Activated naive CD8-positive, alpha-beta T cell treated with anti-CD3 and anti-CD28 coated beads, Interleukin-2, amount 50 U/mL, for 16 hours (primary cell): ENCODE data around the gene NCBP2.
A peak's percentile ranks its signal among the peaks of the same experiment; 100 is the strongest.

ENCODE experiments used
- DNase-seq: peaks from one replicate; pipeline ENCODE4 v3.0.0-alpha.2; 2020; ENCODE audit warnings: low read depth, low spot score

NCBP2 gene

DNA sequence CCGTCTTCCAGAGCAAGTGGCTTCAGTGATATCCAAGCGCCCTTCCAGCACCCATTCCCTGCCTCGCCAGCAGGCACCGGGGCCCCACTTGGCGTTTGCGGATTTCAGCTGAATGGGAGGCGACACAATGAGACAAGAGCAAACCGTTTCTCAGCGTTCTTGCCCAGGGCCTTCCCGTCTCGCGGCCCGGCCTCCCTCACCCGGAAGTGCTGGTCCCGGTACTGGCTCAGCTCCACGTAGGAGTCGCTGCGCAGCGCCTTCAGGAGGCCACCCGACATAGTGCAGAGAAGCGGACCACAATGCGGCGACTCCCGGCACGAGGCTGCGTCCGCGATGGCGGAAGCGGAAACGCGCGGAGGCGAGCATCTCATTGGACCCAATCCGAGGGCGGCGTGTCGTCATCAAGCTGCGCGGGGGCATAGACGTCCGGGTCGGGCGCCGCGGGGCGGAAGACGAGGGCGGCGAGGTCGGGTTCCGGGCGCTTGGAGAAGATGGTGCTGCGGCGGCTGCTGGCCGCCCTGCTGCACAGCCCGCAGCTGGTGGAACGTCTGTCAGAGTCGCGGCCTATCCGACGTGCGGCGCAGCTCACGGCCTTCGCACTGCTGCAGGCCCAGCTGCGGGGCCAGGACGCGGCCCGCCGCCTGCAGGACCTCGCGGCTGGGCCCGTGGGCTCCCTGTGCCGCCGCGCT is at the start of gene NCBP2:
Gene NCBP2, minus strand, starts transcription at position 303 of the 689 bp plus-strand sequence. Its CDS starts 25 bp downstream, at position 278.
- peak; percentile 99 for DNase-seq

DNA sequence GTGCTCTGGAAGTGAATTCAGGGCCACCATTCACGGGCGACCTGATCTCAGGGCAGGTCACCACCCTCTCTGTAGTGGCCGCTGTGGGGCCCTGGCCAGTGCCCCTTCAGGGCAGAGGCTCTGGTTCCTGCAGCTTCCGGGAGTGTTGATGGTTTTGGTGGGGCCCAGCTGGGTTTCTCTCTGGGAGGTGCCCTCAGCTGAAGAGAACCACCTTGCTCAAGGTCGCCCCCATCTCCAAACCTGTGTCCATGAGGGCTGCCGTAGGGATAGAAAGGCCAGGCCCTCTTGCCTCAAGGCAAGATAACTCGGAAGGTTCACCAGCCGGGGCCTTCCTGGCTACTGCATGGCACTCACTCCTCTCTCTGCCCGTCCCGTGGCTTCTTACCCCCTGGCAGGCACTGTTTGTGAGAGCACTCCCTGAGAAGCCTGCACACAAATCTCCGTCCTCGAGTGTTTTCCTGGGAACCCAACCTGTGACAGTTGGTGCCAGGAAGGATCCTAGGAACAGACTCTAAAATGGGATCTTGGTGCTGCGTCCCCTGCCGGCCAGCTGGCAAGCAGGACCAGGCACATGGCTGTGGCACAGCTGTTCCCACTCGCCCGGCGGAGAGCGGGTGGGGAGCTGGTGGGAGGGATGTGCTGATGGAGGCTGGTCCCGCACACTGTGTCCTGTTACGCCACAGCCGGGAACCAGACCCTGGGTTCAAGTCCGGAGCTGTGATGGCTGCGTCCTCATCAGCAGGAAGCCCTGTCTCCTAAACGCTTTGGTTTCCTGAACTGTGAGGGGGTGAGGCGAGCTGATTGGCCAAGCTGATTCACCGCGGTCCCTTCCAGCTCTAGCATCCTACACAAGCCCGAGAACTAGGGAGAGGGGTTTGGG is 49.5 kb upstream of the NCBP2 start:
- DNase-seq: no peak

DNA sequence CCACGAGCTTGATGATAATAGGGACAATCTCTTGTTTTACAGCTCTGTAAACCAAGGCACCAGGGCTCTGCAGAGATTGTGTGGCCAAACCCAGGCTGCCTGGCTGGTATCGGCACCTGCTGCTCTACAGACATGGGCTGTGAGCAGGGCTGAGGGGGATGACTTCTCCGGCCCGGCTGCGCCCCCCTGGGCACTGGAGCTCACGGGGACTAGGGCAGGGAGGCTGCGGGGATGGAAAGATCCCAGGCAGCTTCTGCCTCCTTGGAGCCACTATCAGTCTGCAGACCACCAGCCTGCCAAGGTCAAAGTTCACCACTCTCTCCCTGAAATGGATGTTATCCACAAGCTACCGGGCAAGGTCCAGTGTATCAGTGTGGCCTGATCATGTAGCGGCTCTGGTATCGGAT is 48.3 kb upstream of the NCBP2 start:
- no peak for DNase-seq

DNA sequence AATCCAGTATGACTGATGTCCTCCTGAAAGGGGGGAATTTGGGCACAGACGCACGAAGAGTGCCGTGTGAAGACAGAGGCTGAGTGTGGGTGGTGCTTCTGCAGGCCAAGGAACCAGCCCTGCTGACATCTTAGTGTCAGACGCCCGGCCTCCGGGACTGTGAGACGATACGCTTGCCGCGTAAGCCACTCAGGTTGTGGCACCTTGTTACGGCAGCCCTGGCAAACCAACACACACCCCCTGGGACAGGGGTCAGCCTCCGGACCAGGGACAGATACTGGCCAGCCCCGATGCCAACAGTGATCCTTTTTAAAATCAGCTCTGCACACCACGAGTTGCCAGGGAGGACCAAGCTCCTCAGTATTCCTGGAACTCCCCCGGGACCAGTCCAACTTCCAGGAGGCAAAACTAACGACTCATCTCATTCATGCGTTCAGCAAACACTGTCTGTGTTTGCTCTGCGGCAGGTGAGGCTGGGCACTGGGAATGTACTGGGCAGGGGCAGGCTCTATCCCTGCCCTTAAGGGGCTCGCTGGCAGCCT is 47.5 kb upstream of the NCBP2 start:
- no peak for DNase-seq

DNA sequence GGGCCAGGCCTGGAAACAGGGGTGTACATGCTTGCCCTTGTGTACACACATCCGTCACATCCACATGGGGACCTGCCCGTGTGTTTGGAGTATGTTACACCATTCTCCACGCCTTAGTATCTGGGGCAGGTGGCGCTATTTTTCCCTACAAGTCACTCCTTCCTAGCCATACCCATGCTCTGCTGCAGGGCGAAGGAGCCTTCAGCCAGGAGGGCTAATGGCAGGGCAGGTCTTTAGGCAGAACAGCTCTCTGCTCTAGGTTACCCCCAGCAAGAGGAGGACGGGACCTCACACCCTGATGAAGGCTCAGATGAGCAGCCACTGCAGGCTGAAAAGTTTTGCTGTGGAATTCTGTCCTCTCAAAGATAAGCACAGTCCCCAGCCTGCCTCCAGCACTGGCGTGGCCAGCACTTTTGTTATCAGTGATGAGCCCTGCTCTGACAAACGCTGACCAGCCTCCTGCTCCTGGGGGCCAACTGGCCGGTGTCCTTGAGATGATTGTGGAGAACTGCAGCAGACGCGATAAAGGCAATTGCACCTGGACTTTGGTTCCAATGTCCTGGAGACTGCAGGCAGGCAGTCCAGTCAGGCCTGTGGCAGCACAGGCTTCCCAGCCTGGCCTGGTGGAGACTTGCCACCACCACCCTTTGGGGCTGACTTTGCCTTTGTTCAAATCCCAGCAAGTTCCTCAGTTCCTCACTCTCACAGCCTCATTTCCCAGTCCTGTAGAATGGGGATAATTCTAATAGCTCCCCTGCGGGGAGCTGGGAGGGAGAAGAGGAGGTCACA is 46.1 kb upstream of the NCBP2 start:
- no peak for DNase-seq

DNA sequence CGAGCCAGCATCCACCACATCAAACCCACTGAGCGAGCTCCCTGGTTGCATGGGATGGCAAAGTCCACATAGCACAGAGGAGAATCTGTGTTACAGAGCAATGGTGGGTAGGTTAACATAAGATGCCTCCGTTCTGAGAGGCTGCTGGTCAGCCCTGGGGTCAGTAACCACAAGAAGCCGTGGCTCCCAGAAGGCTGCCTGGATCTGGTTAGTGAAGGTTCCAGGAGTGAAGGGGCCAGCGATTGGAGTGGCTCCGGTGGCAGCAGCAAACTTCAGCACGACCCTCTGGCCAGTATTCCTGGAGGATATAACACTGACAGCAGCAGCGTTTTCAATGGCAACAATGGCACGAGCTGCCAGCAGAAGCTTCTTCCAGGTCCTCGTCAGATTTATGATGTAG is 44.7 kb upstream of the NCBP2 start:
- DNase-seq: no peak

DNA sequence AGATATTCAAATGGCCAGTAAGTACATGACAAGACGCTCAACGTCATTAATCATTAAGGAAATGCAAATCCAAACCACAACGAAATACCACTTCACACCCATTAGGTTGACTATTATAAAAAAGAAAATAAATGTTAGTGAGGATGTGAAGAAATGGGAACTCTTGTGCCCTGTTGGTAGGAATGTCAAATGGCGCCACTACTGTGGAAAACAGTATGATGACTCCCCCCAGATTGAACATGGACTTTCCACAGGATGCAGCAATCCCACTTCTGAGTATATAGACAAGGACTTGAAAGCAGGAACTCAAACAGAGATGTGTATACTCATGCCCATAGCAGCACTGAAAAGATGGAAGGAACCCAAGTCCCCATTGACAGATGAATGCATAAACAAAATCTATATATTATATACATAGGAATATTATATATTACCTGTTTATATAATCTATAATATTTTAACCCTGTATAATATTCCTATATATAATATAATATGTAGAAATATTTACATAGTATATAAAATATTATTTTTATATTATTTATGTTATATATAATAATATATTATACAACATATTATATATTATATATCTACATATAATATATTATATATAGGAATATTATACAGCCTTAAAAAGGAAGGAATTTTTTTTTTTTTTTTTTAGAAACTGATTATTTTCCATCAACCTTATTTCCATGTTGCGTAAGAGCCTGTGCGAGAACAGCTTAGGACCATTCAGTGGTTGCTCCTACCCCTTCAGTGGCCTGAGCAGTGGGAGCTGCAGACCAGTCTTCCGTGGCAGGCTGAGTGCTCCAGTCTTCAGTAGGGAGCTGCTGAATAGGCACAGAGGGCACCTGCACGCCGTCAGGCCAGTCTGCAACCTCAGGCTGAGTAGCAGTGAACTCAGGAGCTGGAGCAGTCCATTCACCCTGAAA is 43.9 kb upstream of the NCBP2 start:
- DNase-seq: no peak

DNA sequence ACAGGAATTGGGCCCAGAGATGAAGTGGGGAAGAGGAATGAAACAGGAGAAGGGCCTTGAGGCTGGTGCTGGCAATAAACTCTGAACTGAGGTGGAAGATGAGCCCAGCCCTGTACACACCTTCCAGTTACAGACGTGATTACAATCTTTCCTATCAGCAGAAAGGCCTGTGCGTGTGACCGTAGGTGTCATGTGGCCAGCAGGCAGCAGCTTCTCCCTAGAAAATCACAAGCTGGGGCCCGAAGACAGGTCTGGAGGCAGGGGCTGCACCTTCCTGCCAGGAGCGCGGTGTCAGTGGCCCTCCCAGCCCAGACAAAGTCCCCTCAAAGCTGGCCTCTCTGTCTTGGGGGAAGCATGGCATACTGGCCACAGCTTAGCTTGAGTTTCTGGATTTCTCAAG is 43.0 kb upstream of the NCBP2 start:
- DNase-seq: no peak

DNA sequence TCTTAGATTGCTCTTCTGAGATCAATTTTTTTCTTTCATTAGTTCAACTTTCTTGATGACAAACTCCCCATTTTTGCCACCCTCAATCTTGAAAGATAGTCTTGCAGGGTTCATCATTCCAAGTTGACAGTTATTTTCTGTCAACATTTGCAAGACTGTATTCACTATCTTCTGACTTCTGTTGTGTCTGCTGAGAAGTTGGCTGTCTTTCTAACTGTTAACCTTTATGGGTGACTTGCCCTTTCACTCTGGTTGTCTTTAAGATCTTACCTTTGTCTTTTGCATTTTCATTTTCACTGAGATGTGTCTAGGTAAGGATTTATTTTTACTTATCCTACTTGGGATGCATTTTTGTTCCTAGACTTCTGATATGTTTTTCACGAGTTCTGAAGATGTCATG is 40.9 kb upstream of the NCBP2 start:
- no peak for DNase-seq

DNA sequence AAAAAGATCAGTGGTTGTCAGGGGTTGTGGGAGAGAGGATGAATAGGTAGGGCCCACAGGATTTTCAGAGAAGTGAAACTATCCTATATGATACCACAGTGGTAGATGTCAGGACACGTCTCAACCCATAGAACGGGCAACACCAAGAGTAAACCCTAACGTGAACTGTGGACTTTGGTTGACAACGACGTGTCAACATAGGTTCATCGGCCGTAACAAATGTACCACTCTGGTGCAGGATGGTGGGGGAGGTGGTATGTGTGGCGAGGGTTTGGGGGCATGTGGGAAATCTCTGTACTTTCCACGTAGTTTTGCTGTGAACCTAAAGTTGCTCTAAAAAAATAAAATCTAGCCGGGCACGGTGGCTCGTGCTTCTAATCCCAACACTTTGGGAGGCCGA is 39.3 kb upstream of the NCBP2 start:
- DNase-seq: no peak

DNA sequence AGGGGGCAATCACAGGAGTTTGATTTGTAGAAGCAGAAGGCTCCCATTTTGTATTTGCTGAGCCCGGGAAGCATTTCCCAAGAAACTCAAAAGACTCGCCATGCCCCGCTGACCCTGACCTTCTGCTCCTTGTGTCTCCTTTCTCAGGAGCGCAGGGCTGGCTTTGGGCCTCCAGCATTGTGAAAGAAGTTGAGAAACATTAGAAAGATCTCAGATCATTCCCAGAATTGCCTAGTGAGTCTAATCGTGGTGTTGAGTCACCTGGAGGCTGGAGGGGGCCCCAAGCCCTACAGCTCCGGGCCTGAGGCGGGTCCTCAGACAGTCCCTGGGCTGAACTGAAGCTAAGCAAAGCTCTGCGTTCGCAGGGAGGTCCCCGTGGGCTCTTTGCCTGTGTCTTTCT is 37.2 kb upstream of the NCBP2 start:
- no peak for DNase-seq

DNA sequence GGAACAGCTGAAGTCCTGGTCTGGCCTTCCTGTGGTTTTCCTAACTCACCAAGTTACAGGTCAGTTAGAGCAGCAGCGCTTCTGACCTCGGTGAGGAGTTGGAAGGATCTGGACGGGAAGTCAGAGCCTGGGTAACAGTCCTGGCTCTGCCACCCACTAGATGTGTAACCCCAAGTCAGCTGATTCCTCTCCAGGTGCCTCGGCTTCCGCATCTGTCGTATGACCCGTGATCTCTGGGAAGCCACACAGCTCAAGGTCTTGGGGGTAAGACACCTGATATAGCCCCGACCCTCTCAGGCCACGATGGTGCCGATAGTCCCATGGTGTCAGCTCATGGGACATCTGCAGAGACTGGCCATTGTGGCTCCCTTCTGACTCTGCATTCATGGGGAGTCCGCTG is 34.6 kb upstream of the NCBP2 start:
- no peak for DNase-seq

DNA sequence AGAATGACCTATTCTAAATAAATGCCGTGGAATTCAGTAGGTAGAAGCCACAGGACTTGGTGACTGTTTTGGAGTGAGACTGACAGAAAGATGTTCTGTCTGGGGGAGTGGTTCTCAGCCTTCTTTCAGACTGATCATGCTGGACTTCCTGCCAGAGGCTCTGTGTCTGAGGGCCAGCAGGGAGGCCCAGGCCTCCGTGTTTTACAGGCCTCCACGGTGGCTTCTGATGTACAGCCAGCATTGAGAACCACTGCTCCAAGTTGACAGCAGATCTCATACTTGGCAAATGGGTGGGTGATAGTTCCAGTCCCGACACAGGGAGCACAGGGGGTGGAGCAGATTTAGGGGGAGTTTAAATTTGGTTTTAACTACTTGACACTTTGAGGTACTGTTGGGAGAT is 33.0 kb upstream of the NCBP2 start:
- DNase-seq: no peak

DNA sequence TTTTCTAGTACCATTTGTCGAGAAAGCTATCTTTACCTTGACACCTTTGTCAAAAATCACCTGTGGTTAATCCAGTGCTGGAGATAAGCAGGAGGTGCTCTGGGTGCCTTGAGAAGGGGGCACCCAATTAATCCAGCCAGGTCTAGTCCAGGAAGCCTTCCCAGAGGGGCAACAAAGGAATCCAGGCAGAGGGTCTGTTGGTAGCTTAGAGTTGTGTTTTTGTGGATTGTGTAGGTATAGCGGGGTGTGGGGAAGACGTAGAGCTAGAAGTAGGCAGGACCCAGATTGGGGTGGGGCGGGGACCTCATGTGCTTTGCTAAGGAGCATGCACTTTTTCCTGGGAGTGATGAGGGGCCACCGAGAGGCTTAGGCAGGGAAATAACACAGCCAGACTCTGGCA is 32.3 kb upstream of the NCBP2 start:
- DNase-seq: no peak

DNA sequence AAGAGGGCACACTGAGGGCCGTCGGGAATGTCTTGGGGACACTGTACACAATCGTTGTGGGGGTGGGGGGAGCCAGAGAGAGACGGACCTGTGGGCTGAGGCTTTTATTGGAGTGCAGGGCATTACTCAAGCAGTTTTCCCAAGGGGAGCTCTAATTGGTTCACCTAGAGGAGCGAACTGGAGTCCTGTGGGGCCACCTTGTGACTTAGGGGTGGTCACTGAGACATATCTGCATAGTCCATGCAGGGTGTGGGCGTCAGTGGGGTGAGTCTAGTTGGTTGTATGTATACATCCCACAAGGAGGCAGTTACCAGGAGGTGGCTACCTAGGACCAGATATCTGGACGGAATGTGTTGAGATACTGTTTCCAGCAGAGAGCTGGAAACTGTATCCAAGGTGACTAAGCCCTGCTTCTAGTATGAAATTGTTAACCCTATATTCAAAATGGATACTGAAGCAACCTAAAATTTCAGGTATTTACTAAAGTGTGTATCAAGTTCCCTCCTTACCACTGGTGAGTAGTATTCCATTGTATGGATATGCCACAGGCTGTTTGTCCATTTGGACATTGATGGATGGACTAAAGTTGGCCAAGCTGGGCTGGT is 28.9 kb upstream of the NCBP2 start:
- no peak for DNase-seq

DNA sequence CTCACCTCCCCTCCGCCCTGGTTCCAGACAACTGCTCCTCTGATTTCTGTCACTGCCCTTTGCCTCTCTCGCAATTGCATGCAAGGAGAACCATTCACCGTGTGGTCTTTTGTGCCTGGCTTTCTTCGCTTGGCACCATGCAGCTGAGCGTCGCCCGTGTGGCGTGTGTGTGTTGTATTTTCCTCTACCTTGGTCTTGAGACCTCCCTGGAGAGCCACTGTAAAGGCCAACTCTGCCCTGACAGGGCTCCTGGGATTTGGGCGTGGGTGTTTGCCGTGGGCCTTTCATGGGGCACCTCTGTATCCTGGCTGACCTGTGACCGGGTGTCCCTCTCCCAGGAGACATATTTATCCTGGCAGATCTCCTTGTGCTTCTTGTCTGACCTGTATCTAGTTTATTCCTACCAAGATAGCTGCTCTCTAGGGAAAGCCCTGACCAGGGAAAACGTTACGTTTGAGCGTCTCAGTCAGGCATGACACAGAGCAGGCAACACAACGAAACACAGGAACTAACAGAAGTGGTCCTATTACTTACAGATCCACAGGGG is 28.3 kb upstream of the NCBP2 start:
- no peak for DNase-seq

DNA sequence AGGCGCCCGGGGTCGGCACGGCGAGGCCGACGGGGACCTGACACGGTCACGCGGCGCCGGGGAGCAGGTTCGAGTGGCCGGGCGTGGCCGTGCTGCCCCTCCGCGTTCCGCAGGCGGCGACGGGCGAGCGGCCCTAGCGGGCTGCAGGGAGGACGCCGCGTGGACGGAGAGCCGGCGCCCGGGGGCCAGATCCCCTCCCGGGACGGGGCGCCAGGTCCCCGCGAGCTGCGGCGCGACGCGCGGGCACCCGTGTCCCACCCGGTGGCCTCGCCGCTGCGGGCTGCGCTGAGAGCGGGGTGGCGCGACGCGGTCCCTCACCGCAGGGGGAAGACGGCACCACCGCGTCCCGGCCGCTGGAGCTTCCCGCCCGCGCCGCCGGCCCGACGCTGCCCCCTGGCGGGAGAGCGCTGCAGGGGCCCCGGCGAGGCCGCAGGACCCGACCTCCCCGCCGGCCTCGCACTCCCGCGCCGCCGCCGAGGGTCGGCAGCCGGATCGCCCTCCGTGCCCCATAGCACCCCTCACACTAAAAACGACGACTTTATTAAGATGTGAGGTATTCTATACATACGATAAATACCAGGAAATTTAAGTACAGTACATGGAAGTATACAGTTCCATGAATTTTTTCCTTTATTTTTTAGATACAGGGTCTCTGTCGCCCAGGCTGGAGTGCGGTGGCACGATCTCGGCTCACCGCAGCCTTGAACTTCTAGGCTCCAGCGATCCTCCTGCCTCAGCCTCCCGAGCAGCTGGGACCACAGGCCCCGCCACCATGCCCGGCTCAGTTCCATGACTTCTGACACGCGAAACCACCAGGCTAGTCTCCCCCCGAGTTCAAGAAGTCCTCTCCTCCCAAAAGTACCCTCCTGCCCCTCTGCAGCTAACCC is 27.6 kb upstream of the NCBP2 start:
- DNase-seq: peak; percentile 43

DNA sequence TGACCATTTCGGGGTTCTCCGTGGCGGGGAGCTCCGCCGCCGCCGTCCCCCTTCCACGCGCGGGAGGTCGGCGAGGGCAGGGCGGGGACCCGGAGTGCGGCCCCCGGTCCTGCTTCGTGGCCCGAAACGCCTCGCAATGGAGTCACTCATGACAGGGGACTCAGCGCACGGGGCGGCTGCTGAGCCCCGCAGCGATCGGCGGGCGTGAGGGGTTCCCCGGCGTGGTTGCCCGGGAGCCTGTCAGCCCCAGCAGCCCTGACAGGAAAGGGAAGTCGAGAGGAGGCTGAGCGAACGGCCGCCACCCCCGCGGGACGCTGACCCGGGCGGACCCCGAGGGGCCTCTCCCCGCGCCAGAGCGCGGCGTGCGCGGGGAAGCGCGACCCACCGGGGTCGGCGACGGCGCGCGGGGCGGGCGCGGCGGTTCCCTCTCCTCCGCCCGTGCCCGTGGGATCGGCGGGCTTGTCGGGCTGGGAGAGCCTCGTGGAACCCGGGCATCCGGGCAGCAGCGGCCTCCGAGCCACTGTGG is 26.9 kb upstream of the NCBP2 start:
- DNase-seq: no peak
